GM23248 (cell line): ENCODE data around the gene LRRC18.

ENCODE experiments used
- EZH2 ChIP-seq: fragments of 200-600 bp; sonication (generic); IDR thresholded peaks from 2 replicates; pipeline ENCODE4 v1.6.1; 2018; ENCODE audit warnings: antibody characterized with exemption, mild to moderate bottlenecking; ENCODE audit not compliant: insufficient read depth, poor library complexity, severe bottlenecking
- EZH2phosphoT487 ChIP-seq: fragments of 200-600 bp; sonication (generic); IDR thresholded peaks from 2 replicates; pipeline ENCODE4 v1.6.1; 2018; ENCODE audit warnings: antibody characterized with exemption, moderate library complexity, mild to moderate bottlenecking, low read depth; ENCODE audit not compliant: insufficient read depth

- TF ChIP-seq EZH2, result no peak
- TF ChIP-seq EZH2phosphoT487, result no peak
These were observed 8.9 kb upstream of the LRRC18 start for GRCh38 chr10:48948470-48949037.
